Fibroblast of lung (primary cell): Measurements from ENCODE around the gene CFP.

Source experiments
- EZH2 ChIP-seq: IDR thresholded peaks from 2 replicates; pipeline ENCODE4 v1.5.1; 2012; ENCODE audit warnings: low read length, control low read depth, mild to moderate bottlenecking; ENCODE audit errors: missing control alignments
- TF ChIP-seq, protein P1 (sequence below), 2 donors: IDR thresholded peaks in 1 of 2; conservative IDR thresholded peaks in 1 of 2; 1 replicate in 1 of 2; 2 replicates in 1 of 2; pipeline ENCODE4 v1.5.1; 2011 to 2012; ENCODE audit warnings: low read length in 2 of 2, control low read depth in 1 of 2, inconsistent platforms in 1 of 2, low read depth in 1 of 2, mild to moderate bottlenecking in 1 of 2

DNA sequence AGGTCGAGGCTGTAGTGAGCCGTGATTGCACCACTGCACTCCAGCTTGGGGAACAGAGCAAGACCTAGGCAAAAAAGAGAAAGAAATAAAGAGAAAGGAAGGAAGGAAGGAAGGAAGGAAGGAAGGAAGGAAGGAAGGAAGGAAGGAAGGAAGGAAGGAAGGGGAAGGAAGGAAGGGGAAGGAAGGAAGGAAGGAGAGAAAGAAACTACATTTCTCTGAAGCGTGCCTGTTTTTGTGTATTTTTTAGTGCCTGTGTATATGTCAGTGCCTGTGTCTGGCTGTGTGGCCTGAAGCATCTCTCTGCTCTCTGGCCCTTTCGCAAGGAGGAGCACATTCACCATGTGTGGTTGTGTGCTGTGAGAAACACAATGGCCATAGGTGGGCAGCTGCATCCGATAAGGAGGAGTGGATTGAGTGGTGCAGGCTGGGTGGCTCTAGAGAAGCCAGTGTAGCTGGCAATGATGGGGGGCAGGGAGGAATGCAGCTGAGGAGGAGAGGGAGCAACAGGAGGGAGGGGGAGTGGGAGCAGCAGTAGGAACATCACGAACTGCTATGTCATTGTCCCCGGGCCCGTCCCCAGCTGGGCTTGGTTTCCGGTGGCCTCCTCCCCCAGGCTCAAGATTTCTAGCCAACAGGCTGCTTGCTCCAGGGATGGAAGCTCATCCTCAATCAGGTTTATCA lies 21.5 kb downstream of the CFP start:
- no peak for TF ChIP-seq EZH2
- TF ChIP-seq, protein P1, sequence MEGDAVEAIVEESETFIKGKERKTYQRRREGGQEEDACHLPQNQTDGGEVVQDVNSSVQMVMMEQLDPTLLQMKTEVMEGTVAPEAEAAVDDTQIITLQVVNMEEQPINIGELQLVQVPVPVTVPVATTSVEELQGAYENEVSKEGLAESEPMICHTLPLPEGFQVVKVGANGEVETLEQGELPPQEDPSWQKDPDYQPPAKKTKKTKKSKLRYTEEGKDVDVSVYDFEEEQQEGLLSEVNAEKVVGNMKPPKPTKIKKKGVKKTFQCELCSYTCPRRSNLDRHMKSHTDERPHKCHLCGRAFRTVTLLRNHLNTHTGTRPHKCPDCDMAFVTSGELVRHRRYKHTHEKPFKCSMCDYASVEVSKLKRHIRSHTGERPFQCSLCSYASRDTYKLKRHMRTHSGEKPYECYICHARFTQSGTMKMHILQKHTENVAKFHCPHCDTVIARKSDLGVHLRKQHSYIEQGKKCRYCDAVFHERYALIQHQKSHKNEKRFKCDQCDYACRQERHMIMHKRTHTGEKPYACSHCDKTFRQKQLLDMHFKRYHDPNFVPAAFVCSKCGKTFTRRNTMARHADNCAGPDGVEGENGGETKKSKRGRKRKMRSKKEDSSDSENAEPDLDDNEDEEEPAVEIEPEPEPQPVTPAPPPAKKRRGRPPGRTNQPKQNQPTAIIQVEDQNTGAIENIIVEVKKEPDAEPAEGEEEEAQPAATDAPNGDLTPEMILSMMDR (conservative IDR thresholded peaks at IDR 0.05 in 1 of 2, IDR thresholded peaks at IDR 0.05 in 1 of 2; ENCODE audit: low read depth in 1 of 2, low read length in 2 of 2) = no peak
